K562 (cell line): Measurements from ENCODE around the gene GPR83. TPM values are rescaled to one million over a fixed set of nuclear protein-coding genes. Genes with fewer than 3 reads are reported as not detected.

ENCODE experiments used
- ATAC-seq: fragments of 200-7000 bp; cut with Tn5 transposase; 3 replicates; pipeline ENCODE4 v1.9.1; 2020; ENCODE audit warnings: moderate library complexity
- BruUV-seq: library from RNA; stranded (reverse); fragments of 400-500 nt; replicated peaks from 2 replicates; lab custom pipeline; 2021; lab: Mats Ljungman, UMichigan
- CTCF ChIA-PET: fragments of 300-600 bp; formaldehyde crosslinking; extraction: SDS; loops from one replicate; lab custom pipeline; 2021; ENCODE audit warnings: low intra/inter-chr PET ratio; lab: Yijun Ruan, JAX
- POLR2A ChIA-PET: fragments of 300-600, 350-650 bp; sonication (Branson Sonifier 250); formaldehyde crosslinking; extraction: SDS; loops from one replicate; lab custom pipeline; 2021; ENCODE audit warnings: antibody characterized with exemption, inconsistent platforms; lab: Yijun Ruan, JAX
- DNase-seq, 4 experiments: peaks; one replicate each; pipeline versions ENCODE4 v3.0.0 to v3.0.0-alpha.2; 2011 to 2018; ENCODE audit warnings: low spot score in 3 of 4, mixed read lengths in 3 of 4; ENCODE audit errors: extremely low read depth in 1 of 4
- FAIRE-seq: peaks from 2 replicates; lab custom pipeline; 2011; peaks lifted over from hg19 to GRCh38; lab: Jason Lieb, UNC
- H2AFZ ChIP-seq: 2 replicates; pipeline ENCODE4 v1.6.0; 2011; ENCODE audit warnings: low read depth, low read length, control low read depth, inconsistent platforms
- H3K27ac ChIP-seq: fragments of 200-600 bp; 3 replicates; pipeline ENCODE4 v1.8.0; 2011; ENCODE audit warnings: low read depth, mild to moderate bottlenecking, control low read depth, inconsistent platforms, low read length, moderate library complexity, mixed read lengths; ENCODE audit errors: extremely low read depth
- H3K27me3 ChIP-seq, 2 experiments: fragments of 300-600 bp in 1 of 2; 2 replicates in 1 of 2; 3 replicates in 1 of 2; pipeline versions ENCODE4 v1.6.0 to v1.8.0; 2011; ENCODE audit warnings: inconsistent platforms in 2 of 2, low read length in 2 of 2, mild to moderate bottlenecking in 1 of 2, mixed read lengths in 1 of 2, moderate library complexity in 1 of 2; ENCODE audit not compliant: control insufficient read depth in 2 of 2, insufficient read depth in 2 of 2
- H3K36me3 ChIP-seq: fragments of 300-600 bp; 3 replicates; pipeline ENCODE4 v1.8.0; 2011; ENCODE audit warnings: mild to moderate bottlenecking, low read length, inconsistent platforms; ENCODE audit not compliant: control insufficient read depth, insufficient read depth
- H3K4me1 ChIP-seq, 2 experiments: fragments of 200-600 bp in 1 of 2; replicated peaks in 1 of 2; 2 replicates in 1 of 2; 3 replicates in 1 of 2; pipeline versions ENCODE4 v1.5.1 to v1.8.0; 2011; ENCODE audit warnings: inconsistent platforms in 2 of 2, low read length in 2 of 2, mild to moderate bottlenecking in 1 of 2, mixed read lengths in 1 of 2, moderate library complexity in 1 of 2; ENCODE audit not compliant: control insufficient read depth in 2 of 2, insufficient read depth in 2 of 2
- H3K4me2 ChIP-seq: 2 replicates; pipeline ENCODE4 v1.6.1; 2011; ENCODE audit warnings: low read length, control low read depth, inconsistent platforms, mixed read lengths; ENCODE audit not compliant: insufficient read depth
- H3K4me3 ChIP-seq: fragments of 200-600 bp; sonication (generic), shearing (Covaris generic); 2 replicates; pipeline ENCODE4 v1.5.1; 2016; ENCODE audit warnings: control low read depth, inconsistent platforms
- H3K79me2 ChIP-seq: fragments of 200-600 bp; 3 replicates; pipeline ENCODE4 v1.8.0; 2011; ENCODE audit warnings: low read length, inconsistent platforms; ENCODE audit not compliant: control insufficient read depth, insufficient read depth
- H3K9ac ChIP-seq, 2 experiments: 2 replicates each; pipeline versions ENCODE4 v1.6.0 to v1.6.1; 2011; ENCODE audit warnings: low read depth in 2 of 2, low read length in 2 of 2, control low read depth in 1 of 2, inconsistent platforms in 1 of 2, mild to moderate bottlenecking in 1 of 2, mixed read lengths in 1 of 2; ENCODE audit not compliant: insufficient read depth in 1 of 2
- H3K9me1 ChIP-seq: one replicate; pipeline ENCODE4 v1.6.0; 2011; ENCODE audit warnings: inconsistent platforms, mild to moderate bottlenecking, low read length, moderate library complexity; ENCODE audit not compliant: control insufficient read depth, insufficient read depth
- H3K9me3 ChIP-seq: replicated peaks from 2 replicates; pipeline ENCODE4 v1.5.1; 2011; ENCODE audit warnings: low read depth, low read length, inconsistent platforms; ENCODE audit not compliant: control insufficient read depth, insufficient read depth
- H4K20me1 ChIP-seq: replicated peaks from 2 replicates; pipeline ENCODE4 v1.6.1; 2011; ENCODE audit warnings: low read length, inconsistent platforms, mixed read lengths; ENCODE audit not compliant: control insufficient read depth, insufficient read depth
- HMGXB4 ChIP-seq: sonication (generic); formaldehyde crosslinking; IDR thresholded peaks from 2 replicates; pipeline ENCODE4 v1.8.1; 2023; ENCODE audit warnings: mild to moderate bottlenecking, missing genetic modification reagents
- MITF ChIP-seq: IDR thresholded peaks from 2 replicates; pipeline ENCODE4 v1.6.1; 2014; ENCODE audit warnings: antibody characterized with exemption
- ZNF274 ChIP-seq: IDR thresholded peaks from 2 replicates; pipeline ENCODE4 v1.6.1; 2011; ENCODE audit warnings: low read depth, mild to moderate bottlenecking, low read length, moderate library complexity, borderline replicate concordance
- ZNF561 ChIP-seq: fragments of 450-650 bp; formaldehyde crosslinking; conservative IDR thresholded peaks from 2 replicates; pipeline ENCODE4 v1.4.0; 2020; ENCODE audit warnings: mild to moderate bottlenecking, moderate library complexity
- WGBS: fragments of 100-300 bp; shearing (Covaris generic); methylation state at CpG from one replicate; pipeline ENCODE4 v1.1.6; 2016; ENCODE audit warnings: low coverage, mixed read lengths; ENCODE audit not compliant: insufficient coverage; ENCODE audit errors: missing lambda C conversion rate; 5-methylcytosine and 5-hydroxymethylcytosine counted together
- in situ Hi-C: fragments of 300-500 bp; cut with MboI; formaldehyde crosslinking; loops from 4 replicates; pipeline ENCODE4 v1.15.0; 2018; ENCODE audit warnings: inconsistent platforms, mixed read lengths
- intact Hi-C: fragments of 100-400 bp; cut with micrococcal nuclease; formaldehyde crosslinking; loops from 2 replicates; pipeline ENCODE4 v1.14.2; 2022
- polyA plus RNA-seq, 8 experiments: library from polyadenylated mRNA; depleted of rRNA in 4 of 8; stranded (reverse) in 5 of 8; unstranded in 3 of 8; fragments of >200 nt; fragmentation: Nextera tagmentation in 2 of 8; fragmentation: Illumina TruSeq in 1 of 8; extraction: Ambion mirVana in 2 of 8; extraction: Trizol in 1 of 8; gene quantifications; 2 replicates each; pipeline versions ENCODE4 v1.2.1 to v1.2.3, GENCODE V29; 2011 to 2014; ENCODE audit warnings: inconsistent platforms in 1 of 8, missing spikeins in 1 of 8
- total RNA-seq, 7 experiments: library from RNA; depleted of rRNA in 6 of 7; stranded (reverse); fragments of >200 nt in 6 of 7; fragmentation: Illumina TruSeq in 2 of 7; extraction: Trizol in 2 of 7; gene quantifications; 2 replicates each; pipeline versions ENCODE4 v1.2.1 to v1.2.3, GENCODE V29; 2011 to 2021; ENCODE audit warnings: low replicate concordance in 1 of 7

Gene GPR83
- total and polyA plus RNA-seq, 9 of the 15 experiments (the other 6 are each of a cell fraction or from before 2014, with no cell fraction given) = 0.03 to 0.13 (median 0.08) TPM; not detected in 2

GRCh38 chr11:94330789-94331188 is 70.4 kb downstream of the GPR83 start:
- BruUV-seq = no TSS peak
- Histone ChIP-seq H2AFZ (no peak overlapping the region), H3K27me3 (peaks cover 4 to 7% of the 10 kb centered on the region in 2 experiments; a peak in 4 of 5 replicates), H3K36me3 (no peaks in the 10 kb centered on the region), H3K27ac (no peak overlapping the region), H3K9me3 (no peaks in the 10 kb centered on the region), H3K9me1 (no peaks in the 10 kb centered on the region), H4K20me1 (no peaks in the 10 kb centered on the region), H3K4me1 (no peaks in the 10 kb centered on the region)
- intact Hi-C loops = no loop called here
- in situ Hi-C loops = no loop called here
- ATAC-seq = no peak
- TF ChIP-seq HMGXB4 (no peak), ZNF561 (CRISPR knock-in tag) (no peak), ZNF274 (no peak), MITF (no peak)
- TF ChIP-seq, all 486 proteins: peak for 0
- no peak overlapping the region for H3K4me3 ChIP-seq
- FAIRE-seq (no peak), DNase-seq (no peak)
- no peak overlapping the region for H3K4me2 ChIP-seq
- ChIA-PET POLR2A (interaction anchor here (0.5 kb wide), 1 partner anchor 18 kb away, joined by 3 read pairs; no protein-coding TSS in a partner anchor), CTCF (no interaction called here)
- H3K9ac ChIP-seq = no peak overlapping the region
- H3K79me2 ChIP-seq = no peaks in the 10 kb centered on the region
- WGBS = 0% methylated on average over 2 of the region's 2 CpGs
